ENCODE measurements around the gene CDH5.

- TF ChIP-seq POLR2A (IDR thresholded peaks at IDR 0.05) (no peak), CTCF (IDR thresholded peaks at IDR 0.05) (no peak)
These were observed 55.4 kb downstream of the CDH5 start for GRCh38 chr16:66421891-66422290.

Data from body of pancreas (tissue), 4 donors.